Aorta (tissue), 5 donors: Measurements from ENCODE around the gene AP2B1. TPM values are rescaled to one million over a fixed set of nuclear protein-coding genes. Genes with fewer than 3 reads are reported as not detected.
"Not testable (repeated sequence)": the region's sequence is repeated elsewhere in the genome, so short reads cannot be mapped to it uniquely, and the experiment has no call there.

ENCODE experiments used
- ATAC-seq: fragments of 200-7000 bp; cut with Tn5 transposase; one replicate; pipeline ENCODE4 v1.9.1; 2022; ENCODE audit warnings: moderate library complexity; ENCODE audit not compliant: low FRiP score
- DNase-seq, 2 donors: peaks; one replicate each; pipeline ENCODE4 v3.0.0-alpha.2; 2020
- H3K27ac ChIP-seq, 2 donors: one replicate each; pipeline ENCODE4 v1.5.1; 2013; ENCODE audit warnings: low read length in 2 of 2, mild to moderate bottlenecking in 2 of 2, moderate library complexity in 2 of 2, control low read depth in 1 of 2, inconsistent platforms in 1 of 2, low read depth in 1 of 2
- H3K27me3 ChIP-seq, 2 donors: one replicate each; pipeline ENCODE4 v1.6.1; 2013; ENCODE audit warnings: control low read depth in 1 of 2, low read length in 1 of 2, mild to moderate bottlenecking in 1 of 2, moderate library complexity in 1 of 2; ENCODE audit not compliant: insufficient read depth in 2 of 2, control insufficient read depth in 1 of 2
- H3K36me3 ChIP-seq, 2 donors: one replicate each; pipeline ENCODE4 v1.6.1; 2013; ENCODE audit warnings: control low read depth in 1 of 2, low read length in 1 of 2, mild to moderate bottlenecking in 1 of 2; ENCODE audit not compliant: insufficient read depth in 2 of 2, control insufficient read depth in 1 of 2
- H3K4me1 ChIP-seq, 2 donors: one replicate each; pipeline ENCODE4 v1.6.1; 2013; ENCODE audit warnings: low read length in 2 of 2, control low read depth in 1 of 2, mild to moderate bottlenecking in 1 of 2, moderate library complexity in 1 of 2; ENCODE audit not compliant: insufficient read depth in 2 of 2, control insufficient read depth in 1 of 2
- H3K4me3 ChIP-seq, 2 donors: one replicate each; pipeline ENCODE4 v1.5.1; 2013; ENCODE audit warnings: low read length in 2 of 2, control low read depth in 1 of 2, mild to moderate bottlenecking in 1 of 2
- H3K9me3 ChIP-seq: one replicate; pipeline ENCODE4 v1.6.1; 2013; ENCODE audit warnings: mild to moderate bottlenecking, low read length; ENCODE audit not compliant: control insufficient read depth
- WGBS, 2 donors: extraction: QIAGEN DNeasy Blood & Tissue Kit; methylation state at CpG; one replicate each; pipeline ENCODE4 v1.1.7; 2013; 5-methylcytosine and 5-hydroxymethylcytosine counted together
- intact Hi-C, 2 donors: fragments of 100-400 bp; cut with DNase I; formaldehyde crosslinking; loops; one replicate each; pipeline versions ENCODE4 v1.14.2 to v1.15.0; 2022
- polyA plus RNA-seq, 2 donors: library from polyadenylated mRNA; stranded (reverse); fragments of 200-250 nt; gene quantifications; one replicate each; pipeline ENCODE4 v1.2.3, GENCODE V29; 2013
- total RNA-seq, 2 donors: library from RNA; stranded (reverse); fragmentation: NEBNext Ultra II Directional; extraction: Animal tissue kit (Norgen Biotek cat#: 25700); gene quantifications; one replicate each; pipeline ENCODE4 v1.2.1, GENCODE V29; 2021
- donor health status: healthy with polysubstance abuse.
- donor health status: Bipolar disorder and iron deficiency.
- donor health status: DM: no; HTN: no; CAD: no.
- donor health status: DM: no; HTN: no; CAD: no.
- donor health status: DM: yes; HTN: yes; CAD: no.

The AP2B1 gene
- total and polyA plus RNA-seq, 4 donors: 17.9 to 120 (median 66.7) TPM

GRCh38 chr17:35563181-35563580, 23.9 kb upstream of the AP2B1 start:
- H3K27me3 ChIP-seq, ATAC-seq, intact Hi-C loops, H3K36me3 ChIP-seq, H3K4me1 ChIP-seq, H3K9me3 ChIP-seq, DNase-seq, H3K4me3 ChIP-seq, H3K27ac ChIP-seq: not testable (repeated sequence)
- WGBS, 2 donors: 76 to 78% methylated on average over 16 of the region's 16 CpGs

- no peak overlapping the region for H3K4me3 ChIP-seq
- ATAC-seq: no peak
- no peaks in the 10 kb centered on the region for H3K27me3 ChIP-seq
- WGBS, 2 donors: 68 to 72% methylated on average over 11 of the region's 11 CpGs
- no peak overlapping the region for H3K27ac ChIP-seq
- H3K9me3 ChIP-seq: no peaks in the 10 kb centered on the region
- peaks cover 2 to 5% of the 10 kb centered on the region in 2 donors for H3K4me1 ChIP-seq
- H3K36me3 ChIP-seq: no peaks in the 10 kb centered on the region
- intact Hi-C loops: loop anchor here in 1 of 2 donors (1.0 kb wide), 1 partner anchor 20 kb away; the partner anchor contains the start of gene AP2B1
- no peak for DNase-seq
Observed at GRCh38 chr17:35566968-35567367, 20.2 kb upstream of the AP2B1 start.

GRCh38 chr17:35568561-35568960, 18.6 kb upstream of the AP2B1 start:
- intact Hi-C loops: no loop called here
- WGBS, 2 donors: 17 to 23% methylated on average over 15 of the region's 15 CpGs

DNA sequence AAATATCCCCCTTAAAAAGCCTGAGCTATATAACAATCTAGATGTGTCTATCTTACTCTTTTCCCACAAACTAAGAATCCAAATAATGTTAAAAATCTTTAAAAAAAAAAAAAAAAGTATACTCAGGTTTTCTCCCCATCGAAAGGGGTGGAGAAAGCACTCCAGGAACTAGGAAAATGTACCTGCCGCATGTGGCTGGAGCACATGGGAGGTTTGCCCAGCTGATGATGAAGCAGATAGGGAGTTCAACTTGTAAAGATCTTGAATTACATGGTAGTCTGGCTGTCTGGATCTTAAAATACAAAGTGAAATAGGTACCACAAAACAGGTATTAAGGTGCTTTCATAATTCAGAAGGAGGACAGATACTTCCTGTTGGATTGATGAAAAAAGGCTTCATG, 17.7 kb upstream of the AP2B1 start:
- intact Hi-C loops: no loop called here
- ATAC-seq (no peak), DNase-seq (no peak)
- Histone ChIP-seq H3K36me3 (no peaks in the 10 kb centered on the region), H3K9me3 (no peaks in the 10 kb centered on the region), H3K27me3 (no peaks in the 10 kb centered on the region), H3K27ac (no peak overlapping the region), H3K4me1 (peaks cover 2 to 5% of the 10 kb centered on the region in 2 donors), H3K4me3 (no peak overlapping the region)
- WGBS, 2 donors: 81 to 84% methylated on average over 2 of the region's 2 CpGs

More at GRCh38 chr17:35568561-35568960, 18.6 kb upstream of the AP2B1 start:
- no peak for DNase-seq
- H3K4me1 ChIP-seq: peaks cover 2 to 5% of the 10 kb centered on the region in 2 donors
- H3K27me3 ChIP-seq: no peaks in the 10 kb centered on the region
- ATAC-seq: no peak
- H3K4me3 ChIP-seq: peak overlapping the region; percentile 73 to 96
- no peaks in the 10 kb centered on the region for H3K36me3 ChIP-seq
- H3K27ac ChIP-seq: no peak overlapping the region
- H3K9me3 ChIP-seq: no peaks in the 10 kb centered on the region

- 87 to 88% methylated on average over 3 of the region's 3 CpGs for WGBS, 2 donors
- H3K9me3 ChIP-seq: no peaks in the 10 kb centered on the region
- no peak overlapping the region for H3K4me3 ChIP-seq
- no peaks in the 10 kb centered on the region for H3K27me3 ChIP-seq
- ATAC-seq (no peak), DNase-seq (no peak)
- no peaks in the 10 kb centered on the region for H3K4me1 ChIP-seq
- intact Hi-C loops: loop anchor here in 1 of 2 donors (5.0 kb wide), 1 partner anchor 232 kb away; the partner anchor contains the start of gene TAF15
- no peak overlapping the region for H3K27ac ChIP-seq
- no peaks in the 10 kb centered on the region for H3K36me3 ChIP-seq
Observed at GRCh38 chr17:35575759-35576158, 11.4 kb upstream of the AP2B1 start.

- DNase-seq: no peak
- intact Hi-C loops: loop anchor here in 1 of 2 donors (5.0 kb wide), 1 partner anchor 229 kb away; the partner anchor contains the start of gene TAF15
- H3K27me3 ChIP-seq: no peaks in the 10 kb centered on the region
- H3K36me3 ChIP-seq: no peaks in the 10 kb centered on the region
- H3K4me1 ChIP-seq: no peaks in the 10 kb centered on the region
- H3K9me3 ChIP-seq: no peaks in the 10 kb centered on the region
- WGBS, 2 donors: 1% methylated on average over 8 of the region's 8 CpGs
- peak; percentile 34 for ATAC-seq
- peak overlapping the region; percentile 55 to 69 for H3K4me3 ChIP-seq
- peak overlapping the region; percentile 25 to 79 for H3K27ac ChIP-seq
Observed at GRCh38 chr17:35577830-35578196, 9.3 kb upstream of the AP2B1 start.

GRCh38 chr17:35578197-35578928, 8.8 kb upstream of the AP2B1 start, which contains the start of gene PEX12:
TSS of gene PEX12 (minus strand) at chr17:35578571. CDS start at chr17:35578021, 550 bp downstream.
- DNase-seq (peak; percentile 94), ATAC-seq (peak; percentile 98)
- 0 to 1% methylated on average over 45 of the region's 45 CpGs for WGBS, 2 donors
- no peaks in the 10 kb centered on the region for H3K36me3 ChIP-seq
- peak within 1 kb of the TSS; percentile 25 to 79 for H3K27ac ChIP-seq
- H3K27me3 ChIP-seq: no peaks in the 10 kb centered on the region
- intact Hi-C loops: loop anchor here in 1 of 2 donors (5.0 kb wide), 1 partner anchor 229 kb away; the partner anchor contains the start of gene TAF15
- H3K4me3 ChIP-seq: peak within 1 kb of the TSS; percentile 55 to 69
- H3K9me3 ChIP-seq: no peaks in the 10 kb centered on the region
- no peaks in the 10 kb centered on the region for H3K4me1 ChIP-seq

DNA sequence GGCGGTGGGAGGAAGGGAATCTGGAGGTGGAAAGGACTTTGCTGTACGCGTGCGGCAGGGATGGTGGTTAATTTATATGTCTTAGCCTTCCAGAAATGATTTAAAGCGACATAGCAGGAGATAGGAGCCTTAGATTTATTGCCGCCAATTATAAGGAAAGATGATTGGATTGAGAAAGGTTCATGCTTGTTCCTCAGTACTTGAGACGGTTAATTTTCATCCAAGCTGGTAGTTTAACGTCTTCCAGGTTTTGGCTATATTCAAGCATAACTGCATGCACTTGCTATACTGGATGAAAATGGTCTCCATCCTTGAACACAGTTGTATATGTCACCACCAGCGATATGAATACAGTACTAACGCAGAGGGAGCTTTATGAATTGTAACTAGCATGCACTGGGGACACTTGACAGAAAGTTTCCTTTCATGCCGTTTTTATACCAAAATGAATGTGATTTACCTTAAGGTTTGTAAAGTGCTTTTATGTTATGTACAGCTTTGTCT, 8.1 kb upstream of the AP2B1 start:
- Histone ChIP-seq H3K36me3 (no peaks in the 10 kb centered on the region), H3K27ac (peak overlapping the region; percentile 5 to 79), H3K4me1 (no peaks in the 10 kb centered on the region), H3K9me3 (no peaks in the 10 kb centered on the region), H3K4me3 (peak overlapping the region; percentile 55 to 69), H3K27me3 (no peaks in the 10 kb centered on the region)
- WGBS, 2 donors: 3 to 4% methylated on average over 11 of the region's 11 CpGs
- ATAC-seq (no peak), DNase-seq (no peak)
- intact Hi-C loops: loop anchor here in 1 of 2 donors (5.0 kb wide), 1 partner anchor 228 kb away; the partner anchor contains the start of gene TAF15
